ENCODE data around the gene ANKRD60.

Gene ANKRD60

DNA sequence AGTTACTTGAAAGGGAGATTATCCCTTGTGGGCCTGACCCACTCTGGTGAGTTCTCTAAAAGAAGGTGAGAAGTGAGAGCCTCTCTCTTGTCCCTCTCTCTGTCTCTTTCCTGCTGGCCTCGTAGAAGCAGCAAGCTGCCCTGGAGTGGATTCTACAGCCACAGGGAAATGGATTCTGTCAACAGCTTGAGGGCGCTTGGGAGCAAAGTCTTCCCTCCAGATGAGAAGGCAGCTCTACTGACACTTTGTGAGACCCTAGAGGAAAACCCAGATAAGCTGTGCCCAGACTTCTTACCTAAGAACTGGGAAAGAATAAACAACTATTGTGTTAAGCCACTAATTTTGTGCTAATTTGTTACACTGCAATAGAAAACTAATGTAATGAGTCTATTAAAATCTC, 39.9 kb downstream of the ANKRD60 start:
- DNase-seq = no peak

DNA sequence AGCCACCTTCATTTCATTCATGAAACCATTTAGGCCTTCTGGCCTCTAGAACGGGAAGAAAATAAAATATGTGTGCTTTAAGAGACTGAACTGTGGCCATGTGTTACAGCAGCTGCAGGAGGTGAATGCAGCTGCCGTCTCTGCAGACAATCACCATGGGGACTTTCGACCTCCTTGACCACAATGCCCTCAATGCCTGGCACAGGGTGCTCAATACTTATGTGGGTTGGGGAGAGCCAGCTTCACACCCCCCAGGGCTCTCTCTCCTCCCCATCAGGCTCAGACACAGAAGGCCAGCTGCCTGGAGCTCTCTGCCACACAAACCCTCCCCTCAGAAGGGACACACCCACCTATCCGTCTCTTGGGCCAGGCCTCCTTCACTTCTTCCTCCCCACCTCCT, 43.5 kb downstream of the ANKRD60 start:
- no peak for DNase-seq

DNA sequence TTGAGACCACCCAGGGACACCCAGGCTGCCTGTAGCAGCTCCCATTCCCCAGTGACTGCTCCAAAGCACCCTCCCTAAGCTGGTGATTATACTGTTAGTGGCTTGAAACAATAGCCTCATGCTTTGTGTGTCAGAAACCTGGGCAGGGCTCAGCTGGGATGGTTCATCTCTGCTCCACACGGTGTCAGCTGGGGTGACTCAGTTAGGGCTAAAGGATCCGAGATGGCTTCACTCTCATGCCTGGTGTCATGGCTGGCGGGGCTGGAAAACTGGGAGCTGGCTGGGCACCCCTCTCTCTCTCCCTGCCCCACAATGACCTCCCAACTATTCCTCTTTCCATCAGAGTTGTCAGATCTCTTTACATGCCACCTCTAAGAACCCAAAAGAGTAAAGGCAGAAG, 44.4 kb downstream of the ANKRD60 start:
- no peak for DNase-seq

GRCh38 chr20:58182521-58183140, 45.8 kb downstream of the ANKRD60 start:
- DNase-seq = no peak

DNA sequence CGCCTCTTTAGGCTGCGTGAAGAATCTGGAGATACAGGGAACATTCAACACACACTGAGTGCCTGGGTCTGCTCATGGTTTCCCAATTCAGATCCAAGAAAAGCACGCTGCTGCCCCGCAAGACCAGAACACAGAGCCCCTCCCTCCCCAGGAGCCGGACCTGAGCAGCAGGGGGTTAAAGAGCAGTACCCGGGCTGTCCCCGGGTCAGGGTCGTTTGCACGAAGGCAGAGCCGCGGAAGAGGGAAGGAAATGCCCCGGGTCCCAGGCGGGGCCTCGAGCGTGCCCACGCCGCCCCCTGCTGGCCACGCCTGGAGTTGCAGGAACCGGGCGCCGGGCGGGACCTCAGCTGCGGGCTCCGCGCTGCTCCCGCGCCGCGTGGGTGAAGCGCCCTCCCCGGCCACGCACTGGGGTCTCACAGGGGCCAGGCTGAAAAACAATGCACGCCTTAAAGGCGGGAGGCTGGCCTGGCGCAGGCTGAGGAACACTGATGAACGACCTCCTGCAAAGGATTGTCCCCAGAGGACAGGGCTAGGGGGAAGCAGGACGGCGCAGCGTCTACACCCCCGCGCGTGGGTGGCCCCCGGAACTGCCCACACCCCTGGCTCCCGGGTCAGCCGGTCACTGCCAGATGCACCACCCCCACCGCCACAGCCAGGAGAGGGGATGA, 48.9 kb downstream of the ANKRD60 start:
- DNase-seq = peak; percentile 13

DNA sequence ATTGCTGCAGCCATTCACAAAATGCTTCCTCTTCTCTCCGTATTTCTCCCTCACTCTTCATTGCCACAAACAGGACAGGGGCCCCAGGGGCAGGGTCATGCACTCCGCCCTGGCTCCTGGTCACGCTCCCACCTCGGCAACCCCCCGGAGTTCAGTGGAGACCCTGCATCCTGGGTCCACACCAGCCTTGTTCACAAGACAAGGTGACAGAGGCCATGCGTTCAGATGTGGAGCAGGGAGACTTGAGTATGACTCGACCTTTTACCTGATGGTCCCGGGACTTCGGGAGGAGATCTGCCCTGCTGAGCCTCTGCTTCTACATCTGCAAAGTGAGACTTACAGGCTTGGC, 49.4 kb downstream of the ANKRD60 start:
- no peak for DNase-seq

GRCh38 chr20:58177799-58178198, 50.7 kb downstream of the ANKRD60 start:
- no peak for DNase-seq

GRCh38 chr20:58175836-58176235, 52.6 kb downstream of the ANKRD60 start:
- no peak for DNase-seq

DNA sequence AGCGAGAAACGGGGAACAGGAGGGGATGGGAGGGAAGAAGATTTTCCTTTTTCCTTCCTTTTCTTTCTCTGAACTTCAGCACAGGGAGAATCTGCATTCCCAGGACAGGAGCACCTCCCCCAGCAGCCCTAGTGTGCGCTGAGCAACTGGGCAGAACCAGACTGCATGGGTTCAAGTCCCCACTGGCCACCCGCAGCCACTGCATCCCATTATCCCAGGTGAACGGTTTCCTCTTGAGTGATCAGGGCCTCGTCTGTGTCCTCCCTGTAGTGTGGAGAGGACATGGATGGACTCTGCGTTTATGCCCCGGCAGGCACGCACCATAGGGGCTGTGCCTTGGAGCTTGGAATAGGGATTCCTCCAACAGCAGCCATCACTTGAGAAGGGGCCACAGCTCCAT, 53.0 kb downstream of the ANKRD60 start:
- DNase-seq = no peak

GRCh38 chr20:58174708-58175280, 53.7 kb downstream of the ANKRD60 start:
- peak; percentile 25 for DNase-seq

- DNase-seq = peak; percentile 36
Observed at GRCh38 chr20:58173930-58174707, 54.3 kb downstream of the ANKRD60 start.

DNA sequence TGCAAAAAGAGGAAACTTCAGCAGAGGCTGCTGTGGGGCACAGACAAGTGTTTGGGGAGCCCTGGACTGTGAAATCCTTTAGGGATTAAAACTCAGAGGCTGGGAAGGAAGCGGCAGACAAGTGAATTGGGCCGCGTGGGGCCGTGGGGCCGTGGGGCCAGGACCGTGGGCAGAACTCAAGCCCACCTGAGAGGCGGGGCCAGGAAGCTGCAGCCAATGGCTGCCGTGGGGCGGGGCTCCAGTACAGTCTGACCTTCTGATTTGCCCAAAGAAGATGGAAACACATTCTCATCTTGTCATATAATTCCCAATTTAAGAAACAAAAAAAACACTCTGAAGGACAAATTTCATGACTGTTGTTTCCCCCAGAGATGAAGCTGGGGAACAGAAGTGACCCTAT, 55.4 kb downstream of the ANKRD60 start:
- DNase-seq = no peak

- no peak for DNase-seq
Observed at GRCh38 chr20:58171796-58172425, 56.5 kb downstream of the ANKRD60 start.

- peak; percentile 90 for DNase-seq
Observed at GRCh38 chr20:58169450-58169849, 59.0 kb downstream of the ANKRD60 start.

- no peak for DNase-seq
Observed at GRCh38 chr20:58168843-58169242, 59.6 kb downstream of the ANKRD60 start.

GRCh38 chr20:58167759-58168158, 60.7 kb downstream of the ANKRD60 start:
- DNase-seq = no peak

Measured in fibroblast of upper back skin (primary cell).